IPS-18c (cell line): ENCODE data around the gene C14orf180.

ENCODE experiments used
- H3K4me3 ChIP-seq: 2 replicates; pipeline ENCODE4 v1.7.0; 2013; ENCODE audit warnings: low read depth, mild to moderate bottlenecking, low read length, moderate library complexity; ENCODE audit not compliant: insufficient read depth
- H3K9me3 ChIP-seq: one replicate; pipeline ENCODE4 v1.6.1; 2013; ENCODE audit warnings: mild to moderate bottlenecking, low read length, moderate library complexity; ENCODE audit not compliant: control insufficient read depth, insufficient read depth

Gene C14orf180

DNA sequence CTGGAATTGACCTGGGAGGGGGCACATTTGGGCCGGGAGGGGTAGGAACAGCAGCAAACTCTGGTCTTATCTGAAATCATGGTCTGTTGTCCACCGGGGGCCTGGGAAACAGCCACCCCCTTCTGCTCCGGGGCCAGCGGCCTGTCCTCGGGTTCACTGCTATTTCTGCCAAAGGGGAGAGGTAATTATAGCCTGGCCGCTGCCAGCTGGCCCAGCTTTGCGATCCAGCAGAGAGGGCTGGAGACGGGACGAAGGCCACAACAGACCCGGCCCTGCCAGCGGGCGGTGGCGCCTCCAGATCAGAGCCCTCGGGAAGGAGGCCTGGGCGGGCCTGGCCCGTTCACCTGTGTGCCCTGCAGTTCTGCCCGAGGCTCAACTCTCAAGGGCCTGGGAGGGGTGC lies at the start of gene C14orf180:
Gene C14orf180 (plus strand): TSS at position 258 of the 400 bp plus-strand sequence. CDS start 6,667 bp downstream, outside the sequence.
- H3K9me3 ChIP-seq, result no peaks in the 10 kb centered on the region

DNA sequence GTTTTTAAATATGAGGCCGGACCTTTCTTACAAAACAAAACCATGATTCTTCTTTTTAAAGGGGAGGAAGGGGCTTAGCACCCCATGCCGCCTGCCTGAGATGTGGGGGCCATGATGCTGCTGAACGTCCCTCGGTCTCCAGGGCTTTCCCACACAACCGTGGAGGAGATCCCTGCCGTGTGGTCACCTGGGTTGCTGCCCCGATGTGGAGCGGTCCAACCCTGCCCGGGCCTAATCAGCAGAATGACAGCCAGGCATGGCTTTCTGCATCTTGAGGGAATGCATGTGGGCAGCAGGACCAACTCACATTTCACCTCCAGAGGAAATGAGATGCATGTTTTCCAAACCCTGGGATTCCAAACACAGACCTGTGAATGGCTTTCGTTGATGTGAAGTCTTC lies 48.9 kb upstream of the C14orf180 start:
- Histone ChIP-seq H3K9me3 (no peaks in the 10 kb centered on the region), H3K4me3 (no peak overlapping the region)

More for the DNA sequence above, at the start of gene C14orf180:
- no peak within 1 kb of the TSS for H3K4me3 ChIP-seq

DNA sequence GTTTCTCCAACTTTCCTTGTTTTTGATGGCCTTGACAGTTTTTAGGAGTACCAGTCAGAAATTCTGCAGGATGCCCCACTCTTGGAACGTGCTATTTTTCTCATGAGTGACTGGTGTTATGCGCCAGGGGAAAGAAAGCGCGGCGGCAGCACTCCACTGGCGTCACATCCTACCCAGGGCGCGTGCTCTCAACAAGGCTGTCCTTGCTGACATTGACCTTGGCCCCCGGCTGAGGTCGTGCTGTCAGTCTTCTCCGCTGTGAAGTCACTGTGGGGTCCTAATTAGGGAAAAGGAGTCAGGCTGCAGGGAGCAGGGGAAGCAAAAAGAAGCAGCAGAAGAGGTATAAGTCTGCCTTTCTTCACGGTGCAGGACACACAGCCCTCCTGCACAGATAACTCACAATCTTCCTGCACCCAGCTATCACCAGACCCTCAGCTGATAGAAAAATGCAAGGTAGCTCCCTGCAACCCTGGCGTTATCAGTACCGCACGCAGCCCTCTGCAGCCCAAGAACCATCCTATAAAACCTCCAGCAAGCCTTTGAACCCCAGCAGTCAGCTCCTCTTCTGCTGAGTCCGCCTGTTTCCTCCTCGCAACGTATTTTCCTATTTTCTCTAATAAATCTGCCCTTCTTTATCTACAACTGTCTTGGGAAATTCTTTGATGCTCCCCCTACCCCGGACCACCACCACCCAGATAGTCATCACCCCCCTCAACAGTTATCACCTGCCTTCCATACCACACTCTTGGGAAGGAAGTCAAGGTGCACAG lies 48.0 kb upstream of the C14orf180 start:
- Histone ChIP-seq H3K9me3 (no peaks in the 10 kb centered on the region), H3K4me3 (no peak overlapping the region)

DNA sequence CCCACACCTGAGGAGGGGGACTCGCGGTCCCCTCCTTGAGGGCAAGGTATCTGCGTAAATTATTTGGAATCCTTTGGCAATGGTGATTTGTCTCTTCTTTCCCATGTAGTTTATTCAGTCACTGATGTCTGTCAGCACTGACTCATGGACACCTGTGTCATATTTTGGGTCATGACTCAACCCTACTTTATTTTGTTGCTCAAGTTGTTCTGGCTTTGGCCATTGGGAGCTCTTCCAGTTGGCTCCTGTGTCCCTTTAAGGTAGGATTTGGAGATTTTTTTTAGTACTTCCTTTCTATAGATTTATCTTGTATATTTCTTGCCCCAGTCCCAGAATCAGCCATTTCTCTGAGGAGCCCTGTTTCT lies 47.4 kb upstream of the C14orf180 start:
- Histone ChIP-seq H3K4me3 (no peak overlapping the region), H3K9me3 (no peaks in the 10 kb centered on the region)

DNA sequence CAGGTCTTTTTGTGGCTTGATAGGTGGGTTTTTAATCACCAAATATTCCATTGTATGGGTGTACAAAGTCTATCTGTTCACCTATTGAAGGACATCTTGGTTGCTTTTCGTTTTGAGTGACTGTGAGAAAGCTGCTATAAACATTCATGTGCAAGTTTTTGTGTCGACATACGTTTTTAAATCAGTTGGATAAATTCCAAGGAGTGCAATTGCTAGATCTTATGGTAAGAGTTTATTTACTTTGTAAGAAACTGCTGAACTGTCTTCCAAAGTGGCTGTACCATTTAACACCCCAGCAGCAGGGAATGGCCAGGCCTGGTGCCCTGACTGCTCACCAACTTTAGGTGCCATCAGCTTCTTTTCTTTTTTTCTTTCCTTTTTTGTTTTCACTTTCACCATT lies 45.5 kb upstream of the C14orf180 start:
- H3K9me3 ChIP-seq, result no peaks in the 10 kb centered on the region
- no peak overlapping the region for H3K4me3 ChIP-seq

DNA sequence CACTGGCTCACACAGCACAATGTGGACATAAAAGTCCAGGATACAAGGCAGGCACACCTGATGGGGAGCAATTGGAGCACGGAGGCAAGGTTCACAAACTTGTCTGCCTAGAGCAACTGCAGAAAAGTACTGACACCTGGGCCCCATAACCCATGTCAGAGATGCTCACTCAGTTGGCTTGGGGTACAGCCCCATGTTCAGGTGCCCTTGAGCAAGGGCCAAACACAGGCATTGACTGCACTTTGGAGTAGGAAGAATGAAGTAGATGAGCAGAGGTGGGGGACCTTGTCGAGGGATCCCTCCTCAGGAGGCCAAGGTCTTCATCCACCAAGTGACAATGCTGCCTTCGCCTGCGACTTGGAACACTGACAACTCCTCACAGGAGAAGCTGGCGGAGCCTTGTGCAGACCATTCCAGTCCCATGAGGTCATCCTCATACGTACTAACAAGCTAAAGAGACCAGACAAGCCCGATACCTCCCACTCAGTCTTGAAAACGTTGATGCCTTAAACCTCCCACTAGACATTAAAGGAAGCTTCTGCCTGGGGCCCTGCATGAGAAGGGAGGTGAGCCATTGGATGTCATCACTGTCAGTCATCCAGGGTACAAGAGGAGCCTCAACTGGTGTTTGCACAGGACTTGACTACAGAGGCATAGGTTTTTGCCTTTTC lies 42.5 kb upstream of the C14orf180 start:
- Histone ChIP-seq H3K9me3 (peaks cover 2% of the 10 kb centered on the region), H3K4me3 (no peak overlapping the region)

DNA sequence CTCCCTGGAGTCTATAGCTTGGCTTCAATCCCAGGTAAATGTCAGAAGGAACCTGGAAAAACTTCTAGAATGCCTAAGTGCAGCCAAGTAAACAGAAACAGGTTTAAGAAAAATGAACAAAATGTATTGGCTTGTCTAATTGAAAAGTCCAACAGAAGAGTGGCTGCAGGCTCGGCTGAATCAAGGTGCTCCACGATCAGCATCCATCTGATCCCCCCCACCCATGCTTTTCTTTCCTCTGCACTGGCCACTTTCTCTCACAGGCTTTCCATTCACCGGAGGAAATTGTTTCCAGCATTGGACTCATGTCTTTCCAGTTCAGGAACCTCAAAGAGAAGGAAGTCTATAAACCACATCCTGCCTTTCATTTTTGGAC lies 42.0 kb upstream of the C14orf180 start:
- peaks cover 2% of the 10 kb centered on the region for H3K9me3 ChIP-seq
- H3K4me3 ChIP-seq, result no peak overlapping the region

DNA sequence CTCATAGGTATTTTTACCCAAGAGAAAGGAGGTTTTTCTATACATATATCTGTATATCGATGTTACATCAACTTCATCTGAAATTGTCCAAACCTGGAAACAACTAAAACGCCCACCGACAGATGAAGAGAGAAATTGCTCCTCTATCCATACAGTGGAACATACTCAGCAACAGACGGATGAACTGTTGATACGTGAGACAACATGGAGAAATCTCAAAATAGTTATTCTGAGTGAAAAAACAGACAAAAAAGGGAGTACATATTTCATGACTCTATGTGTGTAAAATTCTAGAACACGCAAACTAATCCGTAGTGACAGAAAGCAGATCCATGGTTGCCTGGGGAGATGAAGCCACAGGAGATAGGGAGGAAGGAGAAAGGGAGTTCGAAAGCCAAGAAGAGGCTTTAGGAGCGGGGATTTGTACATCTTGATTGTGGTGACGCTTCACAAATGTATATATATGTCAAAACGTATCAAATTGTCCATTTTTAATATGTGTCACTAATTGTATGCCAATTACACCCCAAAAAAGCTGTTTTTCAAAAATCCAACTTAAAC lies 37.6 kb upstream of the C14orf180 start:
- Histone ChIP-seq H3K9me3 (peaks cover 2% of the 10 kb centered on the region), H3K4me3 (no peak overlapping the region)

DNA sequence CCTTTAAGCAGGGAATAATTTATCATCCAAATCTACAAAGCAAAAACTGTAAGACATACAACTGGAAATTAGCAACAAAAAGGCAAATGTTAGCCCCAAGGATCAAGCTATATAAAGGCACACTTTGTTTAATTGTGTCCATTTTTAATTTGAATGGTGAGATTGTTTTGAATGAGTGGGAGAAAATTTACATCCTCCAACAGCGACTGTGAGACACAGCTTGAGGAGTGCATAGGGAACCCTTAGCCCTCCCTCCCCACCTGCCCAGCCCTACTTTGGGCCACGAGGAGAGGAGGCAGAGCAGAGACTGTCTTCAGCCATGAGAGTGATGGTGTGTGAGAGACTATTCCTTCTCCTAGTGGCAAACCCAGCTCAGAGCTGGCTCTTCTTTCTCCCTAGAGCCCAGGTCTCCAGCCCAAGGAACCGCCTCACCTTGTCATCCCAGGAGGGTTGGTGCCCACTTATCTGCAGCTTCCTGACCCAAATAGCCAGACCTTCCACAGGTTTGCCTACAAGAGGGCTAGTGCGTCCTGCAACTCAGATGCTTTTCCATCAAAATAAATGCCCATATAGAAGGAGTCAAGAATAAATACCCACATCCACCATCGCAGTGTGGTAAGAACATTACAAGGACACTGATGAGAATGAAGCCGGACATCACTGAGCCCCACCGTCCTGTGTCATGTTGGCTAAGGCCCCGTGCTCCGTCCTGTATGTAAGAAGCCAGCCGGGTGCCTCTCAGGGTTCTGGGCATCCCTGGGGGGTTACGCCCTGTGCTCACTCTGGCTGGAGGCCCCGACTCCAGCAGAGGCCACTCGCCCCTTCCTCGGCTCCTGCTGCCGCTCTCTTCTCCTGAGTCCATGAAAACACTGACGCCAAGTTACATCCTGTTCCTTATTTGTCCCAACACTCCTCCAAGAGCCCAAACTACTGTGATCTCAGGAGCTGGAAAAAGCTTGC lies 36.4 kb upstream of the C14orf180 start:
- H3K4me3 ChIP-seq, result no peak overlapping the region
- H3K9me3 ChIP-seq, result peaks cover 2% of the 10 kb centered on the region

DNA sequence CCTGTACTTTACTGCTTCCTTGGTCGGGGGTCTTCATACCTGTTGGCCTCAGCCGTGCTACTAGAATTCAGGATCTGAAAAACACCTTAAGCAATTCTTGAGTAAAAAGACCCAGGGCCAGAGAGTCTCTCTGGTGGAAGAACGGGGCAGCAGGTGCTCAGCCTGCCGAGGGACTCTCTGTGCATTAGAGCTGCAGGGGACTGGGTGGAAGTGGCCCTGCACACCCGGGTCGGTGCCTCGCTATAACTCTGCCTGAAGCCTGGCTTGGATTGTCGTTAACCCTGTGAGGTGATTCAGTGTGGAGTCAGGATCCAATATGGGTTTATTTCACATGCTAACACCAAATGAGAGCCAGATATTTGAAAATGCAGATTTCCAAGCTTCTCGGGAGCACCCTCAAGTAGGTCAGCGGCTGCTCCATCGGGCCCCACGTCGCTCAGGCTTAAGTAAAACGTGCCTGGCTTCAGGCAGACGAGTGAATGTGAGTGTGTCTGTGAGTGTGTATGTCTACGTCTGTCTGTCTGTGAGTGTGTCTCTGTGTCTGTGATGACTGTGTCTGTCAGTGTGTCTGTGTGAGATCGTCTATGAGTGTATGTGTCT lies 35.1 kb upstream of the C14orf180 start:
- H3K9me3 ChIP-seq, result peaks cover 1% of the 10 kb centered on the region
- H3K4me3 ChIP-seq, result no peak overlapping the region

DNA sequence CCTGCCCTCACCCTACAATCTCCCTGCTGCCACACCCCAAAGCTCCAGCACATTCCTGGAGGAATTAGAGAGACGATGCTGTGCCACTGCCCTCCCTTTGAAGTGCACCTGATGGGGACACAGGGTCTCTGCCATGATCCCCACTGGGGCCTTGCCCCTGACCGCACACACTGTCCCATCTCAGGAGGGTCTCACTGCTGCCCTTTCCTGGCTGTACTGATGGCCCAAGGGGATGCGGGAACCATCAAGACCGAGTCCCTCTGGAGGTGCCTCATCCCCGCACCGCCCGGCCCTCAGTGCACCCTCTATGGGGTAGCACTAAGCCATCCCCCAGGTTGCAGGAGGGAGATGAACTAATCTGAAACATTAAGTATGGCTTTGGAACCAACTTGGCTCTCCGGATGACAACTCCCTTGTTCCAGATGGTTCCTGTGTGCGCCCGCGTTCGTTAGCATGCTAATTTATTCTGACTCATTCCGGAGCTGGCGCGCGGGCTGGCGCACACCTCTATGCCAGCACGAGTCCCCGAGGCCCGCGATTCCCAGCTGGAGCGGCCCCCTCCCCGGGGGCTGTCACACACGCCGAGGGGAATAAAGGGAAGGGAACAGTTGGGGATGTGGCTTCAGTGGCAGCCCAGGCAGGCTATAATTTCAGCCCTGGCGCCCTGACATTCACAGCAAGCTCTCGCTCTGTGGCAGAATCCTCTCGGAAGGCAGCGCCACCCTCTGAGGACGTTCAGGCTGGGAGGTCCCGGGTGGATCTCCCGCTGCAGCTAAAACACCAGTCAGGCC lies 34.2 kb upstream of the C14orf180 start:
- Histone ChIP-seq H3K9me3 (no peaks in the 10 kb centered on the region), H3K4me3 (no peak overlapping the region)

DNA sequence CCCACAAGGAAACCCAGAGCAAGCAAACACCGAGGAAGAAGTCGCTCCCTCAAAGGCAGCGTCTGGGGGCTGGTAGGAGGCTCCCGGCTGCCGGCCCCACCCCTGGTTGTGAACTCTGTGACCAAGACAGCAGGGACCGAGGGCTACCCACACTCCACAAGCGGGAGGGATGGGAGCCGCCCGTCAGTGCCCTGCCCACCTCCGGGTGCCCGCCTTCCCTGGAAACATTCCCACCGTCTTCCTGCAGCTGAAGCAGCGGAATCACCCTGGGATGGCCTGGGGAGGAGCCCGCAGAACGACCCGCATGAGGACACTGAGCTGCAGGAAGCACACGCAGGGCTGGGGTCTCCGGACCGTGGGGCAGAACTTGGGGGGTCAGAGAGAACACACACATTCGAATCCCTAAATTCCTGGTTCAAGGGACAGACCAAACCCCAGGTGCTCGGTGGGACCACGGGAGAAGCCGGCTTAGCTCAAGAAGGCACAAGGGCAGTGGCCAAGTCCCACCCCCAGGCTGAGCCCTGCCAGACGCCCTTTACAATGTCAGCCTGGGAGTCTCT lies 33.5 kb upstream of the C14orf180 start:
- no peak overlapping the region for H3K4me3 ChIP-seq
- no peaks in the 10 kb centered on the region for H3K9me3 ChIP-seq

DNA sequence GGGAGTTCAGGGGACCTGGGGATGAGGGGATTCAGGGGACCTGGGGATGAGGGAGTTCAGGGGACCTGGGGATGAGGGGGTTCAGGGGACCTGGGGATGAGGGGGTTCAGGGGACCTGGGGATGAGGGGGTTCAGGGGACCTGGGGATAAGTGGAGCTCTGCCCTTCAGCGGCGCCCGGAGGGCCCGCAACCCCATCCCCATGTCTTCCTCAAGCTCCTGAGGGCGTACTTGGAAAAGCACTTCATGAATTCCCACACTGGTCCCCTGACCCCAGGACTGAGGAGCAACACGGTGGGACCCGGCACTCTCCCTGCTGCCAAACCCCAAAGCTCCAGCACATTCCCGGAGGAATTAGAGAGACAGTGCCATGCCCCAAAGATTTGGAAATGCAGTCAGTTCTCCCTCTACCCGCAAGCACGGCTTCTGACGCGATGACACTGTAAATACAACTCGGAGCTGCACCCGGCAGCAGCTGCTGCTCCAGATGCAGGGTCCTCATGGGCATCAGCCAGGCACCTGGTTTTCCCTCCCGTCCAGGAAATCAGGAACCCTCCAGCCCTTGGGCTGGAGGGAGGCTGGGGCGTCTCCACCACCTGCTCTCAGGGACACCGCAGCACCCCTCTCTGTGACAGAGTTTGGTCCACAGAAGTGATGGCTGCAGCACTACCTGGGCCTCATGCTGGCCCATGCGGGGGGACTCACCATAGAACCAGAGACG lies 32.8 kb upstream of the C14orf180 start:
- Histone ChIP-seq H3K9me3 (no peaks in the 10 kb centered on the region), H3K4me3 (no peak overlapping the region)

DNA sequence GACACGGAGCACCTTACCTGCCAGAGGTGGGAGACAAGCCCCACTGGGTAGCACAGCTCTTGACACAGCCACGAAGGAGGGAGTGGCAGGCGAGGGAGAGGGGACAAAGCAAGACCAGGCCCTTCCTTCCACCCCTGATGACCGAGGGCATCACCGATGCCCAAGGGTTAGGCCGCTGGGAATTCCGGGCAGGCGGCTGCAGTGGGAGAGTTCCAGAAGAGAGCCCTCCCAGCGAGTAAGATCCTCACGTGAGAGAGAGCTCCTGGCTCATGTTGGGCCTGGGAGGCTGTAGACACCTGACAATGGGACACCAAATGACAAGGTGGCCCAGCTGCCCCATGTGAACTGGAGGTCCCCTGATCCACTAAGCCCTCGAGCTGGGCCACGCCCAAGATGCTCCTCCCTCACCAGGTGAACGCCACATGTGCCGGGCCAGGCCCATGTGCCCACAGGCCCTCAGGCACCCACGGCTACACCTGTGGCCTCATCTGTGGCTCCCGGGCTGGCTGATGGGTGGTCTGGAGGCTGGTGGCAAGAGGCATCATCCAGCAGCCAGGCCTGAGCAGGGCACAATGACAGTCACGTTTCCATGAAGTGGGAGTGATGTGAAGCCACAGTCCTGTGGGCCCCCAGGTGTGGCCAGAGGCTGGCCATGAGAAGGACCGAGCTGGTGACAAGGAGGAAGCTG lies 32.1 kb upstream of the C14orf180 start:
- Histone ChIP-seq H3K9me3 (no peaks in the 10 kb centered on the region), H3K4me3 (no peak overlapping the region)
